Measurements from ENCODE around the gene NUAK2.

Gene NUAK2

DNA sequence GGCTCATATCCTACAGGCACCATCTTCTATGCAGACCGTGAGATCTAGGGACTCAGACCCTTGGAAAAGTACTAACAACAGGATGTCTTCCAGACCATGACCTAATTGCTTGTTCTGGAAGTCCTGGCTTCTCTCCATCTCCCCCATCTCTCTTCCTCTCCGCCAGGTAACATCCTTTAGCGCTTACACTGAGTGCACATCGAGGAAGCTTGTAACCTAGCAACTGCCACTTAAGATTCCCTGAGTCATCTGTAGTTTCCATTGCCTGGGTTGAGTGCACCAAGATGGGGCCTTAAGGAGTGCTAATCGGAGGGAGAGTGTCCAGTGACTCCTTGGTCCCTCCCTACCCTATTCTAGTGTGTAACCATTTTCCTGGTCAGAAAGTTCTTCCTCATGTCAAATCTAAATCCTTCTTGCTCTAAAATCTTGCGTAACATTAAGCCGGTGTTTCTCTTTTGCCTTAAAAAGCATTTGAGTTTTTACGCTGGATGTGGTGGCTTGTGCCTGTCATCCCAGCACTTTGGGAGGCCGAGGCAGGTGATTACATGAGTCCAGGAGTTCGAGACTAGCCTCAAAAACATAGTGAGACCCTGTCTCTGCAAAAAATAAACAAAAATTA is 25.5 kb upstream of the NUAK2 start:
- DNase-seq (ENCODE audit: low read depth in 2 of 2) = no peak

DNA sequence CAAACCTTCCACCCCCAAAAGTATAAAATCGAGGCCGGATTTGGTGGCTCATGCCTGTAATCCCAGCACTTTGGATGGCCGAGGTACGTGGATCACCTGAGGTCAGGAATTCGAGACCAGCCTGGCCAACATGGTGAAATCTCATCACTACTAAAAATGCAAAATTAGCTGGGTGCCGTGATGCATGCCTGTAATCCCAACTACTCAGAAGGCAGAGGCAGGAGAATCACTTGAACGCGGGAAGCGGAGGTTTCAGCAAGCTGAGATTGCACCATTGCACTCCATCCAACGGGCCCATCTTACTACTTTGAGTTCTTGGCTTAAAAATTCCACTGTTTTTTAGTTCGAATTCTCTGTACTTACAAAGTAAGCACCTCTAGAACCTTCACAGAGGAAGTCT is 24.2 kb upstream of the NUAK2 start:
- DNase-seq (ENCODE audit: low read depth in 2 of 2) = no peak

DNA sequence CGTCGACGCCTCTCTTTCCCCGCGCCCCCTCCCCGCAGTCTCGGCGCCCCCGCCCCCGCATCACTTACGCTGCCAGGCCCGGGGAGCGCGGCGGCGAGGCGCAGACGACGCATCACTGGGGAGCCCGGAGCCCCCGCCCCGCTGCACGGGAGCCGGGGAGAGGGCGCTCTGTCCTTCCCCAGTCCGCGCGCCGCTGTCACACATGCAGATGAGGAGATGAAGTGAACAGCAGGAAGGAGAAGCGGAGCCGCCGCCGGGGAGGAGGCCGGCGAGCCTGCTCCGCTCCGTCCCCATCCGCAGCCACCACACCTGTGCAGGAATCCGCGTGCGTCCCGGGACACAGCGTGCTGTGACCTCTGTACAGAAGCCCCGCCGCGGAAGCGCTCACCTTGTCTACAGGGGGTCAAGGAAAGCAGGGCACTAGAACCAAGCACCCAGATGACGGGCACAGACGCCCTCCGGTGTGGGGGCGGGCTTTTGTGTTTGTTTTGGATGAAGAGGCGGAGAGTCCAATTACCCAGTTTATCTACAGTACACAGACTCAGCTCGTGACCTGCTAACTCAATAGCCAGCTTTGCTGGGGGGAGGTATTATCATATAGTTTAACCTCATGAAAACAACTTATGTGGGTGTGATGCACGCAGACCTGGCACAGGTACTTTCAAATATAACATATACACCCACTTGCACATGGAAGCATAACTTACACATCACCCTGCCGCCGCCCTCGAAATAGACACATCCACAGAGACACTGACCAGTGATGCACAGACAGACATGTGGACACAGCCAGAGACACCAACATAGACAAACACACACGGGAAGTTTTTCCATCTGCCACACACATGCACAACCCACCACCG is 22.8 kb upstream of the NUAK2 start:
- no peak for DNase-seq (ENCODE audit: low read depth in 2 of 2)

DNA sequence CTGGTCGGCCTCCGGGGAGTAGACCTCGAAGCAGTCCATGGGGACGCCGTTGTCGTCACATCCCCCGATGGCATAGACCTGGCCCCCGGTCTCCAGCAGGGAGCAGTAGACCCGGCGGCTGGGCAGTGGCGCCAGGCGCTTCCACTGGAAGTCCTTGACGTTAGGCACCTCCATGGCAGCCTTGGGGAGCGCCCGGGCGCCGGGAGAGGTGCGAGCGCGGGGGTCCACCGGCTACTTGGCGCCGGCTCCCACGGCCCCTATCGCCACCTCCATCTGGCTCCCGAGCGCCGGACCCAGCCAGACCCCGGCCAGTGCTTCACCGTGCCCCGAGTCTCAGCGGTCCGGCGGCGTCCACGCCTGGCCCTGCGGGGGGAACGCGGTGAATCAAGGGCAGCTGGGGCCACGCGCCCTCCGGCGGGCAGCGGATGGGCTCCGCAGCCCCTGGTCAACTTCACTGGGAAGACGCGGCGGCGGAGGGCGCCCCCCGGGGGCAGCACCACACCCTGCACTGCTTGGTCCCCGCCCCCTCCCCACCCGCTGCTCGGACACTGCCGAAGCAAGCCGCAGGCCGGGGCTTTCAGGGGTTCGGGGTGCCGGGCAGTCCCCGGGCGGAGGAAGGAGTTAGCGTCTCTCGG is 22.0 kb upstream of the NUAK2 start:
- no peak for DNase-seq (ENCODE audit: low read depth in 2 of 2)

DNA sequence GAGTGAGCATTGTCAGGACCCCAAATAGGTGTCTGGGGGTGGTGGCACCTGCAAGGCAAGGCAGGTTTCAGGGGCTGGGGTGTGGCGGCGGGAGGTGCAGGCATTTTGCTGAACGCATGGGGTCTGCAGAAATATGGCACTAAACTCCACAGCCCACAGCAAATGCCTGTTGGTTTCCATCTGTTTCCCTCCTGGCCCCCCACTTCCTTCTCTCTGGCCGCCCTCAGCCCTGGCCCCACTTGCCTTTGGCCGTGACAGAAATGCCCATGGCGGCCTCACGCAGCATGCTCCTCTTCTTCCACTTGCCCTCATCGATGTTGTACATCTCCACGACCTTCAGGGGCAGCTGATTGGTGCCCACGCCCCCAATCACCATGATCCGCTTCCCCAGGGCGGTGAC is 21.4 kb upstream of the NUAK2 start:
- no peak for DNase-seq (ENCODE audit: low read depth in 2 of 2)

DNA sequence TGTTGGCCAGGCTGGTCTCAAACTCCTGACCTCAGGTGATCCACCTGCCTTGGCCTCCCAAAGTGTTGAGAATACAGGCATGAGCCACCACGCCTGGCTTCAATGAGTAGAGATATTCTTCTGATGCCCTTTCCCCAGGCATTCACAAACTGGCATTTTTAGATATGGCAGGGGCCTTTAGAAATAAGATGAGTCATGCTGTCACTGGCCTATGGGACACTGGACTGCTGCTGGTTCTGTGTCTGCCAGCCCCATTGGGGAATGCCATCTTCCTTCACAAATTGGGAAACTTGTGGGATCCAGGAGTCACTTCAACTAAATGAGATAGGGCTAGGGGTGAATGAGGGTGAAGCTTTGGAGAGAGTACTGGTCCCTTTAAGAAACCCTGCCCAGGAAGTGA is 19.1 kb upstream of the NUAK2 start:
- DNase-seq (ENCODE audit: low read depth in 2 of 2) = no peak

DNA sequence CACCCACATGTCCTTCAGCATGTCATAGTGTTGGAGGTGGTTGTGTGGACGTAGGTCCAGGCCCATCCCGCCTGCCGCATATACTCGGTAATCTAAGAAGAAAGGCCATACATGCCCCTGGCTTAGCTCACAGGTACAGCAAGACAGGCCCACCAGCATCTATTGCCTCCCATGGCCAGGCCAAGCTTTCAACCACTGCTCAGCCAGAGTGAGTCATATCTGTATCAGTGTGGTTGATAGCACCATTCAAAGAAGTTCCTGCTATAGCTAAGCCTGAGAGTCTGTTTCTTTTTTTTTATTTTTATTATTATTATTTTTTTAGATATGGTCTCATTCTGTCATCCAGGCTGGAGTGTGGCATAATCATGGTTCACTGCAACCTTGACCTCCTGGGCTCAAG is 18.2 kb upstream of the NUAK2 start:
- DNase-seq (ENCODE audit: low read depth in 2 of 2) = no peak

DNA sequence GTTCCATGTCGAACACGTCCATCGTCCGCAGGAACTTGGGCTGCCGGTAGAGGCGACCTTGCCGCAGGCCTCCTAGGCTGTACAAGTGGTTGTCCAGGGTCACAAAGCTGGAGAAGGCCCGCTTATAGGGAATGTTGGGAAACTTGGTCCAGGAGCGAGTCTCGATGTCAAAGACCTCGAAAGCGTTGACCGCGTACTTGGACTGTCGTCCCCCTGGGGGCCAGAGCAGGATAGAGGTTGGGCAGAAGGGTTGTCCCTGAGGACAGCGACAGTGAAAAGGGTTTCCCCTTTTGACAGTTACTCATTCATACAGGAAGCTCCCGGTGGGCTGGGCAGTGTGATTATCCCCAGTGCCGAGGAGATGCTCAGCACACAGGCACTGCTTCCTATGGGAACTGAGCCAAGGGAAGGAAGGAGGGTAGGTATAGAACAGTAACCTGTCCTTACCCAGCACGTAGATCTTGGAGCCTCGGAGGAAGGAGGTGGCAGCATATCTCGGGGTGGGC is 17.7 kb upstream of the NUAK2 start:
- DNase-seq (ENCODE audit: low read depth in 2 of 2) = no peak

DNA sequence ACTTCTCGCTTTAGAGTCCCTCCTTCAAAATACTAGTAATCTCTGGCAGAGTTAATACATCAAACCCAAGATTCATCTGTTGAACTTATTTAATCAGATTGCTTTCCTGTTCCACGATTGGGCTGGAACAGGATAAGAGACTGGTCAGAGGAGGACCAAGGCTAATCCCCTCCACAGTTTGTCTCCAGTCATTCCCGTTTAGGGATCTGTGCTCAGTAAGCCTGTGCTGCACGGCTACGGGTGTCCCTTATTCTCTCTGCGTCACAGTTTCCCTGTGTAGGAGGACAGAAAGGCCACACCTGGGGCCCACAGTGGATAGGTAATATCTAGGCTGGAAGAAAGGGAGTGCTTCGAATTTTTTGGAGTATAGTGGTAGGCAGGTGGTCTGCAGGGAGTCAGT is 16.5 kb upstream of the NUAK2 start:
- no peak for DNase-seq (ENCODE audit: low read depth in 2 of 2)

DNA sequence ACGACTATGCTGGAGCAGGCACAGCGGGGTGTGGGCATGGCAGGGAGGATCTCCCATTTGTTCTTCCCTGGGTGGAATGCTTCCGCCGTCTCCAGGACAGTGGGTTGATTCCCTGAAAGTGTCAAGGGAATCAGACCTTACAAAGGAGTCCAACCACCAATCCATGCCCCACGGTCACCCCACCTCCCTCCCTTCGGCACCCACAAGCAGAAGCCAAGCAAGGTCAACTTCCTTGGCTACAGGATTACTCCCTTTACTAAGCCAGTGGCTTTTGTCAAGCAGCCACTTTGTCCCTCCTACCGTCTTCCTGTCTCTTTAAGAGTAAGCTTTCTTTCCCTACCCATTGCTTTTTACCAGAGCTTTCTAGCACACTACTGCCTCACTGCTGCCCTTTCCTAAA is 15.9 kb upstream of the NUAK2 start:
- DNase-seq (ENCODE audit: low read depth in 2 of 2) = no peak

DNA sequence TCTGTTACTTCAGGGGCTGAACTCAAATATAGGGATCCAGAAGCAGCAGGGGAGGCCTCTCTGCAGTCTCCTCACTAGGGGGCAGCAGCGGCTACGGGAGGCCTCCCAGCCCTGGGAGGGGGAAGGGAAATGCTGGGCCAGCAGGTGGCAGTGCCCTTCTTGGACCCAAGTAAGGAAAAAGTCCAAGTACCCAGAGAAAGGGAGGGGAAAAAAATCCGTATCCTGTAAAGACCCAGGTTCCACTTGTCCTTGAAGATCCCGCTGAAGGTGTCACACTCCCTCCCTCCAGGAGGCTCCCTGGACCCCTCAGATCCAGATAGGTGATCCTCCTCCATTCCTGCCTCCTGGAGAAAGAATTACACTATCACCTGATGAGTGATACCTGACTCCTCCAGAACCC is 14.1 kb upstream of the NUAK2 start:
- no peak for DNase-seq (ENCODE audit: low read depth in 2 of 2)

DNA sequence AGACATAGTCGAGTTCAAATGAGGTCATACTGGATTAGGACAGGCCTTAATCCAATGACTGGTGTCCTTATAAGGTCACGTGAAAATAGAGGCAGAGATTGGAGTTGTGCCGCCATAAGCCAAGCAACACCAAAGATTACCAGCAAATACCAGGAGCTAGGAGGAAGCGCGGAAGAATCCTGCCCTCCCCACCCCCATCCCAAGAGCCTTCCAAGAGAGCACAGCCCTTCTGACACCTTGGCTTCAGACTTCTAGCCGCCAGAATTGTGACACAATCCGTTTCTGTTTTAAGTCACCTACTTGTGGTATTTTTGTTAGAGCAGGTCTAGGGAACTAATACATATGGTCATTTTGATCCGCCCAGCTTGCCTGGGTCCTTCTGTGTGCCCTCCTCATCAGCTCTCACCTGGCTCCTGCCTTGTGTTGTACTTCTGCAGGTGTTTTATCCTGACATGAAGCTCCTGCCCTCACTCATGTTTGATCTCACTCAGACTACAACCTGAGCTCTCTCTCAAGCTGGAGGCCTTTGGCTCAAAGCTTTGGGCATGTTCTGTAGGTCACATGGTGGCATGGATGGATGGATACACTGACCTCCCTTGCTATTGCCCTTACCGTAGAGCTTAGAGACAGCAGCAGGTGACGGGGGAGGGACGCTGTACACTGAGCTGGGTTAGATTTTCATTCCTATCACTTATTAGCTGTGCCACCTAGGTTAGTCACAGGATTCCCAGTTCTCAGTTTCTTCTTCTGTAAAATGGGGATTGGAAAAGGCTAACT is 10.7 kb upstream of the NUAK2 start:
- DNase-seq (ENCODE audit: low read depth in 2 of 2) = no peak

DNA sequence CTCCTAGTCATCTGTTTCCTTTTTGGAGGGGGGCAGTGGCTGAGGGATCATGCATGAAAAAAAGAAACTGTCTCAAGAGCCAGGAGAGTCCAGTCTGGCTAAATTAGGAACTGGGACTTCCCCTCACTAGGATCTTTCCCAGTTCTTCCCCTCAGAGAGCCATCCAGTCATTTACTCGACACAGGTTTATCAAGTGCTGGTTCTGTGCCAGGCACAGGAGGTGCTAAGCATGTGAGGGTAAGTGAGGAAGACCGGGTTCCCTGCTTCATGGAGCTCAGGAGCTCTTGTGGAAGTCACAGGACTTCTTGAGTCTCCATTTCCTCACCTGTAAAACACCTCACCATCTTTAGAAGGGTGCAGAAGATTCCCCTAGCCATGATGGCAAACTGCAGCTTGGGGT is 8.6 kb upstream of the NUAK2 start:
- DNase-seq (ENCODE audit: low read depth in 2 of 2) = no peak

DNA sequence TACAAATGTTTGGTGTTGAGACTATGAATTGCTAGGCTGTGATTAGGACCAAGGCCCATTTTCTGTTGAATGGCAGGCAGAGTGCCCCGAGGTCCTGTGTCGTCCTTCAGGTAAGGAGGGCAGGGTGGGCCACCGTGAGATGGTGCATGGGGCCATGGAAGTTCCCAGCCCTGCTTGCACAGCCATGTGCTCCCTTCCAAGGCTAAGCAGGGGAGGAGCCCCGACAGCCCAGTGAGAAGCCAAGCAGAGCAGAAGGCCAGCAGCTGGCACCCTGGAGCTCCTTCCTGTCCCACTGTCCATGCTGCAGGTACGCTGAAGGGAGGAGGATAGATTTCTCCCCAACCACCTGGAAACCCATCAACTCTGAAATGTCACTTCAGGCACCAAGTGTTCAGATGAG is 8.2 kb upstream of the NUAK2 start:
- no peak for DNase-seq (ENCODE audit: low read depth in 2 of 2)

DNA sequence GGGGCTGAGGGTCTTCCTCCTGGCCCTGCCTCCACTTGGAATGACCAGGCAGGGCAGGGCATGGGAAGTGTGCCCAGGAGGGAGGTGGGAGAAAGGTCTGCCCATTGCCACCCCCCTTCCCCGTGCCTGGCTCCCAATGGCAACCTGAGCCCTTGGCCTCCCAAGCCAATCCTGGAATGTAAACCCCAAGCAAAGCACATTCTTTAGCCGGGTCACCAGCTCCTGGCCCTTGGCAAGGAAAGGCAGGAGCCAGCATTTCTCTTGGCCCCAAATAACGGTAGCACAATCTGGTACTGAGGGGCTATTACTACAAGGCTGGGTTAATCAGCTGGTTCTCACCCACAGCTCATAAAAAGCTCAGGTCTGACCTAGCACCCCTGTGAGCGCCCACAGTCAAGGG is 6.9 kb upstream of the NUAK2 start:
- no peak for DNase-seq (ENCODE audit: low read depth in 2 of 2)

DNA sequence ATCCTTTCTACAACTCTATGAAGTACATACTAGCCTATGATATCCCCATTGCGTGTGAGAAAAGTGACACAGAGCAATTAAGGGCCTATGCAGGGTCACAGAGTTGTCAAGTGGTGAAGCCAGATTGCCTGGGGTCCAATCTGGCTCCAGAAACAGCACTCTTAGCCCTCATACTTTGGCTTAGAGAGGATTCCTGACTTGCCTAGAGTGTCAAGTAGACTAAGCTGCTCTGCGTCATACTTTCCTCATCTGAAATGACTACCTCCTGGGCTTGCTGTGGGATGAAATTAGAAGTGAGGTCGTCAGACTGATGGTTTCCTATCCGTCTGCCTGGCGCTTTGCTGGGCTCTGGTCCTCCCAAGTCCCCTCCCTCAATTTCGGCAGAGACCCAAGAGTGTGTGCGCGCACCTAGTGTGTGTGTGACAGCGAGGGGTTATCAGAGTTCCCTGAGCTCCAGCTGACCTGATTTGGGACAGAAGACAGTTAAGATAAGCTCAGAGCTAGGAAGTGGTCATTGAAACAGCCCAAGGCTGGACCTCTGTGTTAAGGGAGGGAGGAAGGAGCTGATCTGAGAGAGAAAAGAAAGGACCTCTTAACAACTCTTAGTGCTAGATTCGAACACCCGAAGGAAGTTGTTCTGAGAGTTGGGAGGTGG is 5.4 kb upstream of the NUAK2 start:
- no peak for DNase-seq (ENCODE audit: low read depth in 2 of 2)

DNA sequence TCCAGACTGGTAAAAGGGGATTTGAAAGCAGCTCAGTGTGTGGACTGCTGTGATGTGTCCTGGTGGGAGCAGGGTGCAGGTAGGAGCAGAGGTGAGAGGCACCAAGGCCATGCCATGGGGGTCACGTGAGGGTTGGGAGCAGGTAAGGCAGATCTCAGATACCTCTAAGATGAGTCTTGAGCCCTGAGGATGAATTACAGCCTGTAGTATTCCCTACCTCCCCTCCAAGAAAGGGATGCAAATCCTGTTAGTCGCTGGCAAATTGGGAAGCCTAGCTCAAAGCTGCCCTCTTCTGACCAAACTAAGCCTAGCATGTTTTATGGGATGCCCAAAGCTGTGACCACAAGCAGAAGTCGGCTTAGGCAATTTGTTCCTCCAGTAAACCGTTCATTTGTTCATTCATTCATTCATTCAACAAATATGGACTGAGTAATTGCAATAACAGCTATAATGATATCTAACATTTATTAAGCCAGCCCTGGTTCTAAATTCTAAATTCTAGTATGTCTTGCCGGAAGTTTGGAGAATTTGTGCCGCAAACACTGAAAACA is 3.9 kb upstream of the NUAK2 start:
- peak; percentile 44 to 47 for DNase-seq (ENCODE audit: low read depth in 2 of 2)

DNA sequence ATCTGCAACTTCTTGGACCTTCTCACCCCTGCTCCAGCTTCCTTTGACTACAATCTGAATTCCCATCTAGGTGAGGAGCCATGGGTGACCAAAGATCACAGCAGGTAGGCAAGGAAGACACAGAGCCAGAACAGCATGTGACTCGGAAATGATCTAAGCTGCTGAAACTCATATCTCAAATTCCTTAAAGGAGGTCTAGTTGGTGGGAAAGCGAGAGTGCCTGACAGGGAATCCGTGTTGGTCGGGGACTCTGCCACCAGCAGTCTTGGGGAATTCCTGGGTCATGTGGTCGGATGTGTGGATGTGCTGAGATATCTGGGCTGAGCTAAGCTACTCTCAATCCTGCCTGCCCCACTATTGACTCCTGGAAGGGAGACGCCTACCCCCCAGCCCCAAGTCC is 3.2 kb upstream of the NUAK2 start:
- no peak for DNase-seq (ENCODE audit: low read depth in 2 of 2)

DNA sequence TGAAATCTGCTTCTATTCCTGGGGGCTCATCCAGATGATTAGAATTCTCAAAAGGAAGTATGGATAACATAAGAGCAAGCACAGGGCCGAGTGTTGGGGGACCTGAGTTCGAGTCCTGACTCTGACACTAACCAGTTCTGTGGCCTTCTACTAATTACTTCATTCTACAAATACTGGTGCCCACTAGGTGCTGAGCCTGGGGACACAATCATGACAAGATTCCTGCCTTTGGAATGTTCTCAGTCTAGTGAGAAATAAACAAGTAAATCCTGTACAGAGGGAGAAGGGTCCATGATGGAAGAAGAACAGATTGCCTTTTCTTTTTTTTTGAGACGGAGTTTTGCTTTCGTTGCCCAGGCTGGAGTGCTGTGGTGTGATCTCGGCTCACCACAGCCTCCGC is 2.2 kb upstream of the NUAK2 start:
- DNase-seq (ENCODE audit: low read depth in 2 of 2) = no peak

DNA sequence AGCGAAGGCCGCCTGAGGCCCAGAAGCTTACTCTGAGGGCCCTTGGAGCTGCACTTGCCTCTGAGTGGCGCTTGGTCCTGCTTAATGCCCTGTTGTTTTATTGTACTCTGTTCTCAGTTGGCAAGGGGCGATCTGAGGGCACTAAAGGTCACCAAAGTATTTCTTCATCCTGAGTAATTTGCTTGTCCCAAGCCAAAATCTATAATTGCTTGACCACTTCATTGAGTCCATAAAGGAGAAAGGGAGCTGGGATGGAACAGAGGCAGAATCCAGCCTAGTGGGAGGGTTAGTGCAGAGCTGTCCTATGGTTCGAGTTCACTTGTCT is 376 bp upstream of the NUAK2 start:
- no peak for DNase-seq (ENCODE audit: low read depth in 2 of 2)

All from fibroblast of skin of left biceps (primary cell).